WTC11 (cell line): ENCODE data around the gene HOXB3. TPM values are rescaled to one million over a fixed set of nuclear protein-coding genes. Genes with fewer than 3 reads are reported as not detected.

Source experiments
- ATAC-seq: fragments of 200-7000 bp; cut with Tn5 transposase; 2 replicates; pipeline ENCODE4 v1.10.0; 2021; ENCODE audit warnings: mild to moderate bottlenecking, moderate library complexity
- CTCF ChIA-PET: fragments of 300-600 bp; sonication (Branson Sonifier 250); formaldehyde crosslinking; loops from one replicate; lab custom pipeline; 2021; ENCODE audit warnings: antibody characterized with exemption; lab: Charles Lee
- POLR2A ChIA-PET: fragments of 350-600 bp; sonication (Branson Sonifier 250); formaldehyde crosslinking; loops from one replicate; lab custom pipeline; 2021; ENCODE audit warnings: antibody characterized with exemption; lab: Charles Lee
- DNase-seq: peaks from one replicate; pipeline ENCODE4 v3.0.0; 2021; ENCODE audit warnings: low spot score
- H3K27ac Mint-ChIP-seq: 2 replicates; pipeline ENCODE4 v1.8.0; 2021; ENCODE audit warnings: mixed read lengths
- H3K27me3 Mint-ChIP-seq: 2 replicates; pipeline ENCODE4 v1.8.0; 2021; ENCODE audit warnings: low read depth, mild to moderate bottlenecking, moderate library complexity, mixed read lengths
- H3K36me3 Mint-ChIP-seq: 2 replicates; pipeline ENCODE4 v1.8.0; 2021; ENCODE audit warnings: mixed read lengths
- H3K4me1 Mint-ChIP-seq: 2 replicates; pipeline ENCODE4 v1.8.0; 2022; ENCODE audit warnings: mixed read lengths
- H3K4me3 Mint-ChIP-seq: 2 replicates; pipeline ENCODE4 v1.8.0; 2021; ENCODE audit warnings: mild to moderate bottlenecking, moderate library complexity, mixed read lengths
- H3K9me3 Mint-ChIP-seq: 2 replicates; pipeline ENCODE4 v1.8.0; 2021; ENCODE audit warnings: mixed read lengths
- CTCF ChIP-seq: fragments of 200-600 bp; IDR thresholded peaks from 2 replicates; pipeline ENCODE4 v1.8.0; 2022; ENCODE audit warnings: antibody characterized with exemption
- E2F4 ChIP-seq: sonication (generic); formaldehyde crosslinking; IDR thresholded peaks from 2 replicates; pipeline ENCODE4 v1.8.1; 2022; ENCODE audit warnings: low read depth, mild to moderate bottlenecking, moderate library complexity, missing genetic modification reagents, borderline replicate concordance
- ETV6 ChIP-seq: sonication (generic); formaldehyde crosslinking; IDR thresholded peaks from 2 replicates; pipeline ENCODE4 v1.8.1; 2022; ENCODE audit warnings: mild to moderate bottlenecking, missing genetic modification reagents
- FOXJ3 ChIP-seq: sonication (generic); formaldehyde crosslinking; IDR thresholded peaks from 2 replicates; pipeline ENCODE4 v1.9.0; 2021; ENCODE audit warnings: missing genetic modification reagents, mild to moderate bottlenecking, borderline replicate concordance
- GRHL2 ChIP-seq: fragments of 250-450 bp; sonication (Bioruptor Pico); IDR thresholded peaks from 2 replicates; pipeline ENCODE4 v1.8.0; 2022; ENCODE audit warnings: mild to moderate bottlenecking, moderate library complexity; ENCODE audit not compliant: insufficient replicate concordance, severe bottlenecking
- NFATC4 ChIP-seq: fragments of 250-450 bp; sonication (Bioruptor Pico); IDR thresholded peaks from 2 replicates; pipeline ENCODE4 v1.9.0; 2021; ENCODE audit warnings: mild to moderate bottlenecking
- NR2C2 ChIP-seq: sonication (generic); formaldehyde crosslinking; IDR thresholded peaks from 2 replicates; pipeline ENCODE4 v1.8.0; 2022; ENCODE audit warnings: mild to moderate bottlenecking, missing genetic modification reagents
- NR3C1 ChIP-seq: sonication (generic); formaldehyde crosslinking; conservative IDR thresholded peaks from 2 replicates; pipeline ENCODE4 v1.8.1; 2023; ENCODE audit warnings: low read depth, mild to moderate bottlenecking, missing genetic modification reagents
- PRRX2 ChIP-seq: fragments of 250-450 bp; sonication (Bioruptor Pico); IDR thresholded peaks from 2 replicates; pipeline ENCODE4 v1.8.0; 2021; ENCODE audit warnings: mild to moderate bottlenecking
- RORB ChIP-seq: fragments of 250-450 bp; sonication (Bioruptor Pico); IDR thresholded peaks from 2 replicates; pipeline ENCODE4 v1.9.0; 2021; ENCODE audit warnings: mild to moderate bottlenecking
- ZBTB21 ChIP-seq: sonication (generic); formaldehyde crosslinking; IDR thresholded peaks from 2 replicates; pipeline ENCODE4 v1.8.1; 2023; ENCODE audit warnings: mild to moderate bottlenecking, missing genetic modification reagents, borderline replicate concordance
- ZNF121 ChIP-seq: sonication (generic); formaldehyde crosslinking; IDR thresholded peaks from 2 replicates; pipeline ENCODE4 v1.8.0; 2023; ENCODE audit warnings: missing genetic modification reagents
- ZNF416 ChIP-seq: fragments of 250-450 bp; sonication (Bioruptor Pico); IDR thresholded peaks from 2 replicates; pipeline ENCODE4 v1.9.0; 2021; ENCODE audit warnings: mild to moderate bottlenecking, inconsistent platforms
- ZNF671 ChIP-seq: fragments of 250-450 bp; sonication (Bioruptor Pico); IDR thresholded peaks from 2 replicates; pipeline ENCODE4 v1.8.0; 2021; ENCODE audit warnings: mild to moderate bottlenecking
- total RNA-seq: library from RNA; stranded (reverse); gene quantifications from 3 replicates; pipeline ENCODE4 v1.2.3, GENCODE V29; 2021
- TF ChIP-seq, protein P1 (sequence below): sonication (generic); formaldehyde crosslinking; IDR thresholded peaks from 2 replicates; pipeline ENCODE4 v1.8.1; 2023; ENCODE audit warnings: mild to moderate bottlenecking, missing genetic modification reagents, borderline replicate concordance
- TF ChIP-seq, protein P2 (sequence below): sonication (generic); formaldehyde crosslinking; IDR thresholded peaks from 2 replicates; pipeline ENCODE4 v1.8.1; 2023; ENCODE audit warnings: mild to moderate bottlenecking, moderate library complexity, missing genetic modification reagents
- TF ChIP-seq, protein P3 (sequence below): sonication (generic); formaldehyde crosslinking; IDR thresholded peaks from 2 replicates; pipeline ENCODE4 v1.8.1; 2022; ENCODE audit warnings: mild to moderate bottlenecking, missing genetic modification reagents, moderate library complexity, borderline replicate concordance
- TF ChIP-seq, protein P4 (sequence below): sonication (generic); formaldehyde crosslinking; IDR thresholded peaks from 2 replicates; pipeline ENCODE4 v1.8.0; 2022; ENCODE audit warnings: mild to moderate bottlenecking, missing genetic modification reagents

HOXB3 gene
- total RNA-seq, 1 experiment from 2014 or later, result 0.09 TPM

DNA sequence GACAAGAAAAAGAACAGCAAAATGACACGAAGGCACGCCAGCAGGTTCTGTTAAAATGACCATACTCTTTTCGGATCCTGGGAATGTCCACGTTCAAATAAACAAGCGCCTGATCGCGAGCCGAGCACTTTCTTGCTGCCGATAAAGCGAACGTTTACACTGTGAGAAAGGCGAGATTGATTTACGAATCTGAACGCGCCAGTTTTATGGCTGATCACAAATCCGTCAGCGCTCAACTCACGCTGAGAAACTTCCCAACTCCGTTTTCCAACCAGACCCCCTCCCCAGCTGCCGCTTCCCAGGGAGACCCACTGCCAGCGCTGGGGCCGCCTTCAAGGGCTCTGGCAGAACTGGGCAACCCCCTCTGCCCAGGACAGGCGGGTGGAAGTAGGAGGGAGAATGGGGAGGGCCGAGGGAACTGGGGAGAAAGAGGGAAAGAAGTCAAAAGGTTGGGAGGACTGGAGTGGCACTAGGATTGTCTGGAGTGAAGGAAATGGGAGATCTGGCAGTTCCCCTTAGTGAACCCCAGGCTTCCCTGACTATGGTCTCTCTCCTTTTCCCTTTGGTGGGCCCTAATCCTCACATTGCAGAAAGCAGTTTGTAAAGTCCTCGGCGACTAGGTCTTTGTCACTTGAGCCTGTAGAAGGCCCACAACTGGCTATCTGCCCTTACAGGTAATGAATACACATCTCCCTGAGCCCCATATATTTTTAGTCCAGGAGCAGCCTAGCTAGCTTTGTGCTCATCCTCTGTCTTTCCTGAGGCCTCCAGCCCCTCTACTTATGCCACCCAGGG, 18.8 kb downstream of the HOXB3 start (continued):
- TF ChIP-seq ZBTB21, result no peak
- no peak for TF ChIP-seq NR3C1 (CRISPR knock-in tag)
- no peak for TF ChIP-seq NFATC4 (CRISPR knock-in tag)
- no peak for TF ChIP-seq ZNF416 (CRISPR knock-in tag)
- TF ChIP-seq, protein P1, sequence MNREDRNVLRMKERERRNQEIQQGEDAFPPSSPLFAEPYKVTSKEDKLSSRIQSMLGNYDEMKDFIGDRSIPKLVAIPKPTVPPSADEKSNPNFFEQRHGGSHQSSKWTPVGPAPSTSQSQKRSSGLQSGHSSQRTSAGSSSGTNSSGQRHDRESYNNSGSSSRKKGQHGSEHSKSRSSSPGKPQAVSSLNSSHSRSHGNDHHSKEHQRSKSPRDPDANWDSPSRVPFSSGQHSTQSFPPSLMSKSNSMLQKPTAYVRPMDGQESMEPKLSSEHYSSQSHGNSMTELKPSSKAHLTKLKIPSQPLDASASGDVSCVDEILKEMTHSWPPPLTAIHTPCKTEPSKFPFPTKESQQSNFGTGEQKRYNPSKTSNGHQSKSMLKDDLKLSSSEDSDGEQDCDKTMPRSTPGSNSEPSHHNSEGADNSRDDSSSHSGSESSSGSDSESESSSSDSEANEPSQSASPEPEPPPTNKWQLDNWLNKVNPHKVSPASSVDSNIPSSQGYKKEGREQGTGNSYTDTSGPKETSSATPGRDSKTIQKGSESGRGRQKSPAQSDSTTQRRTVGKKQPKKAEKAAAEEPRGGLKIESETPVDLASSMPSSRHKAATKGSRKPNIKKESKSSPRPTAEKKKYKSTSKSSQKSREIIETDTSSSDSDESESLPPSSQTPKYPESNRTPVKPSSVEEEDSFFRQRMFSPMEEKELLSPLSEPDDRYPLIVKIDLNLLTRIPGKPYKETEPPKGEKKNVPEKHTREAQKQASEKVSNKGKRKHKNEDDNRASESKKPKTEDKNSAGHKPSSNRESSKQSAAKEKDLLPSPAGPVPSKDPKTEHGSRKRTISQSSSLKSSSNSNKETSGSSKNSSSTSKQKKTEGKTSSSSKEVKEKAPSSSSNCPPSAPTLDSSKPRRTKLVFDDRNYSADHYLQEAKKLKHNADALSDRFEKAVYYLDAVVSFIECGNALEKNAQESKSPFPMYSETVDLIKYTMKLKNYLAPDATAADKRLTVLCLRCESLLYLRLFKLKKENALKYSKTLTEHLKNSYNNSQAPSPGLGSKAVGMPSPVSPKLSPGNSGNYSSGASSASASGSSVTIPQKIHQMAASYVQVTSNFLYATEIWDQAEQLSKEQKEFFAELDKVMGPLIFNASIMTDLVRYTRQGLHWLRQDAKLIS (CRISPR knock-in tag), result no peak
- TF ChIP-seq NR2C2, result no peak
- no peak for TF ChIP-seq ETV6
- TF ChIP-seq, protein P2, sequence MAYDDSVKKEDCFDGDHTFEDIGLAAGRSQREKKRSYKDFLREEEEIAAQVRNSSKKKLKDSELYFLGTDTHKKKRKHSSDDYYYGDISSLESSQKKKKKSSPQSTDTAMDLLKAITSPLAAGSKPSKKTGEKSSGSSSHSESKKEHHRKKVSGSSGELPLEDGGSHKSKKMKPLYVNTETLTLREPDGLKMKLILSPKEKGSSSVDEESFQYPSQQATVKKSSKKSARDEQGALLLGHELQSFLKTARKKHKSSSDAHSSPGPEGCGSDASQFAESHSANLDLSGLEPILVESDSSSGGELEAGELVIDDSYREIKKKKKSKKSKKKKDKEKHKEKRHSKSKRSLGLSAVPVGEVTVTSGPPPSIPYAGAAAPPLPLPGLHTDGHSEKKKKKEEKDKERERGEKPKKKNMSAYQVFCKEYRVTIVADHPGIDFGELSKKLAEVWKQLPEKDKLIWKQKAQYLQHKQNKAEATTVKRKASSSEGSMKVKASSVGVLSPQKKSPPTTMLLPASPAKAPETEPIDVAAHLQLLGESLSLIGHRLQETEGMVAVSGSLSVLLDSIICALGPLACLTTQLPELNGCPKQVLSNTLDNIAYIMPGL, result no peak
- TF ChIP-seq ZNF121, result no peak

- Mint-ChIP-seq H3K27ac (no peak overlapping the region), H3K4me3 (no peak overlapping the region), H3K9me3 (no peaks in the 10 kb centered on the region), H3K4me1 (peaks cover 30% of the 10 kb centered on the region), H3K36me3 (no peaks in the 10 kb centered on the region), H3K27me3 (no peaks in the 10 kb centered on the region)
- no peak for DNase-seq
- POLR2A ChIA-PET, result interaction anchor here (0.5 to 0.6 kb wide), 2 partner anchors 21 to 1930 kb away, joined by 4 read pairs; no protein-coding TSS in a partner anchor
- CTCF ChIA-PET, result interaction anchor here (1.0 to 1.2 kb wide), 3 partner anchors 21 to 78 kb away, joined by 3 to 5 read pairs (median 3); no protein-coding TSS in a partner anchor
- ATAC-seq, result peak; percentile 14
- TF ChIP-seq RORB (CRISPR knock-in tag) (no peak), CTCF (no peak), PRRX2 (no peak), ZNF671 (CRISPR knock-in tag) (no peak), GRHL2 (no peak), E2F4 (CRISPR knock-in tag) (no peak), FOXJ3 (CRISPR knock-in tag) (no peak)
- TF ChIP-seq, protein P3, sequence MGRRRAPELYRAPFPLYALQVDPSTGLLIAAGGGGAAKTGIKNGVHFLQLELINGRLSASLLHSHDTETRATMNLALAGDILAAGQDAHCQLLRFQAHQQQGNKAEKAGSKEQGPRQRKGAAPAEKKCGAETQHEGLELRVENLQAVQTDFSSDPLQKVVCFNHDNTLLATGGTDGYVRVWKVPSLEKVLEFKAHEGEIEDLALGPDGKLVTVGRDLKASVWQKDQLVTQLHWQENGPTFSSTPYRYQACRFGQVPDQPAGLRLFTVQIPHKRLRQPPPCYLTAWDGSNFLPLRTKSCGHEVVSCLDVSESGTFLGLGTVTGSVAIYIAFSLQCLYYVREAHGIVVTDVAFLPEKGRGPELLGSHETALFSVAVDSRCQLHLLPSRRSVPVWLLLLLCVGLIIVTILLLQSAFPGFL, result no peak
- TF ChIP-seq, protein P4, sequence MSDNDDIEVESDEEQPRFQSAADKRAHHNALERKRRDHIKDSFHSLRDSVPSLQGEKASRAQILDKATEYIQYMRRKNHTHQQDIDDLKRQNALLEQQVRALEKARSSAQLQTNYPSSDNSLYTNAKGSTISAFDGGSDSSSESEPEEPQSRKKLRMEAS (CRISPR knock-in tag), result no peak
- TF ChIP-seq, protein P2, result no peak
- TF ChIP-seq, protein P1 (CRISPR knock-in tag), result no peak
These were observed 19.6 kb downstream of the HOXB3 start for GRCh38 chr17:48570325-48571023.
